Measurements from ENCODE around the gene NUBP2.

Gene NUBP2

GRCh38 chr16:1759511-1759910 lies 23.2 kb upstream of the NUBP2 start:
- no peak for DNase-seq

- DNase-seq, result no peak
Observed at GRCh38 chr16:1760911-1761310, 21.8 kb upstream of the NUBP2 start.

GRCh38 chr16:1761751-1762150 lies 21.0 kb upstream of the NUBP2 start:
- DNase-seq, result no peak

GRCh38 chr16:1762196-1762878 lies 20.4 kb upstream of the NUBP2 start:
- DNase-seq, result no peak

GRCh38 chr16:1762879-1763520 lies 19.8 kb upstream of the NUBP2 start:
- no peak for DNase-seq

GRCh38 chr16:1763521-1764511 lies 18.9 kb upstream of the NUBP2 start:
- no peak for DNase-seq

GRCh38 chr16:1764971-1765370 lies 17.8 kb upstream of the NUBP2 start:
- no peak for DNase-seq

- no peak for DNase-seq
Observed at GRCh38 chr16:1765826-1766225, 16.9 kb upstream of the NUBP2 start.

GRCh38 chr16:1766231-1766630 lies 16.5 kb upstream of the NUBP2 start:
- no peak for DNase-seq

- DNase-seq, result no peak
Observed at GRCh38 chr16:1766701-1767100, 16.1 kb upstream of the NUBP2 start.

- no peak for DNase-seq
Observed at GRCh38 chr16:1767116-1767994, 15.4 kb upstream of the NUBP2 start.

- DNase-seq, result no peak
Observed at GRCh38 chr16:1768061-1768766, 14.5 kb upstream of the NUBP2 start.

GRCh38 chr16:1768767-1769401 lies 13.9 kb upstream of the NUBP2 start:
- DNase-seq, result no peak

- DNase-seq, result no peak
Observed at GRCh38 chr16:1769402-1770300, 13.1 kb upstream of the NUBP2 start.

GRCh38 chr16:1770328-1771187 lies 12.2 kb upstream of the NUBP2 start:
- peak; percentile 64 to 71 for DNase-seq

GRCh38 chr16:1771188-1771863 lies 11.4 kb upstream of the NUBP2 start, which contains the start of gene NME3:
TSS of gene NME3 (minus strand) at chr16:1771543. CDS start at chr16:1771534, 9 bp downstream.
- DNase-seq, result peak; percentile 84 to 86

- DNase-seq, result peak in 1 of 2 experiments; percentile 22
Observed at GRCh38 chr16:1771864-1772361, 10.8 kb upstream of the NUBP2 start.

- peak; percentile 57 to 68 for DNase-seq
Observed at GRCh38 chr16:1772362-1772907, 10.3 kb upstream of the NUBP2 start, which contains the start of gene EME2. TSS of gene EME2 (plus strand) at chr16:1772810. CDS start at chr16:1773228, 418 bp downstream.

Data from activated CD4-positive, alpha-beta T cell treated with anti-CD3 and anti-CD28 coated beads, Interleukin-2, amount 50 U/mL, for 48 hours (primary cell).